Keratinocyte (primary cell): ENCODE measurements around the gene SULT4A1.

Experiments
- EZH2 ChIP-seq: IDR thresholded peaks from one replicate; pipeline ENCODE4 v1.6.1; 2012; ENCODE audit warnings: inconsistent platforms, mild to moderate bottlenecking, low read length, moderate library complexity
- TF ChIP-seq, protein P1 (sequence below), 3 experiments: IDR thresholded peaks in 1 of 3; conservative IDR thresholded peaks in 1 of 3; optimal IDR thresholded peaks in 1 of 3; 2 replicates in 2 of 3; 3 replicates in 1 of 3; pipeline versions ENCODE3 to v1.5.1; 2011; ENCODE audit warnings: low read length in 3 of 3, mild to moderate bottlenecking in 3 of 3, moderate library complexity in 2 of 3, control low read depth in 1 of 3, inconsistent platforms in 1 of 3; ENCODE audit not compliant: insufficient read depth in 2 of 3; ENCODE audit errors: extremely low read depth in 1 of 3

DNA sequence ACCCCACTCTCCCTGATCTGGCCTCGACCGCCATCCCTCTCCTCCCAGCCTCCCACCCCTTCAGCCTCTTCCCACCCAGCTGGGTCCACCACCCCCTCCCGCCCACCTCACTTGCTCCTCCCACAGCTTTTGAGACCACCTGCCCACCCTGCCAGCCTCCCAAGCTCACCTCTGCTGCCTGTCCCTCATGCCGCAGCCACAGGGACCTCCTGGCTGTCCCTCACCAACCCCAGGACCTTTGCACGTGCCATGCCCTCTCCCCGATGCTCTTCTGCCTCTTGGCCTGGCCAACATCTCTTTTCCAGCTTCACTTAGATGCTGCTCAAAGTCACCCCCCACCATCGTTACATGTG is 23.0 kb upstream of the SULT4A1 start:
- TF ChIP-seq, protein P1, sequence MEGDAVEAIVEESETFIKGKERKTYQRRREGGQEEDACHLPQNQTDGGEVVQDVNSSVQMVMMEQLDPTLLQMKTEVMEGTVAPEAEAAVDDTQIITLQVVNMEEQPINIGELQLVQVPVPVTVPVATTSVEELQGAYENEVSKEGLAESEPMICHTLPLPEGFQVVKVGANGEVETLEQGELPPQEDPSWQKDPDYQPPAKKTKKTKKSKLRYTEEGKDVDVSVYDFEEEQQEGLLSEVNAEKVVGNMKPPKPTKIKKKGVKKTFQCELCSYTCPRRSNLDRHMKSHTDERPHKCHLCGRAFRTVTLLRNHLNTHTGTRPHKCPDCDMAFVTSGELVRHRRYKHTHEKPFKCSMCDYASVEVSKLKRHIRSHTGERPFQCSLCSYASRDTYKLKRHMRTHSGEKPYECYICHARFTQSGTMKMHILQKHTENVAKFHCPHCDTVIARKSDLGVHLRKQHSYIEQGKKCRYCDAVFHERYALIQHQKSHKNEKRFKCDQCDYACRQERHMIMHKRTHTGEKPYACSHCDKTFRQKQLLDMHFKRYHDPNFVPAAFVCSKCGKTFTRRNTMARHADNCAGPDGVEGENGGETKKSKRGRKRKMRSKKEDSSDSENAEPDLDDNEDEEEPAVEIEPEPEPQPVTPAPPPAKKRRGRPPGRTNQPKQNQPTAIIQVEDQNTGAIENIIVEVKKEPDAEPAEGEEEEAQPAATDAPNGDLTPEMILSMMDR (optimal IDR thresholded peaks at IDR 0.05 in 1 of 3, IDR thresholded peaks at IDR 0.05 in 1 of 3, conservative IDR thresholded peaks at IDR 0.05 in 1 of 3; ENCODE audit: extremely low read depth in 1 of 3, insufficient read depth in 2 of 3, low read length in 3 of 3), result no peak
- no peak for TF ChIP-seq EZH2
